Measurements from ENCODE around the gene RRM1. TPM values are rescaled to one million over a fixed set of nuclear protein-coding genes. Genes with fewer than 3 reads are reported as not detected.

The RRM1 gene
- total RNA-seq, 1 donor from 2014 or later: 28.9 TPM

DNA sequence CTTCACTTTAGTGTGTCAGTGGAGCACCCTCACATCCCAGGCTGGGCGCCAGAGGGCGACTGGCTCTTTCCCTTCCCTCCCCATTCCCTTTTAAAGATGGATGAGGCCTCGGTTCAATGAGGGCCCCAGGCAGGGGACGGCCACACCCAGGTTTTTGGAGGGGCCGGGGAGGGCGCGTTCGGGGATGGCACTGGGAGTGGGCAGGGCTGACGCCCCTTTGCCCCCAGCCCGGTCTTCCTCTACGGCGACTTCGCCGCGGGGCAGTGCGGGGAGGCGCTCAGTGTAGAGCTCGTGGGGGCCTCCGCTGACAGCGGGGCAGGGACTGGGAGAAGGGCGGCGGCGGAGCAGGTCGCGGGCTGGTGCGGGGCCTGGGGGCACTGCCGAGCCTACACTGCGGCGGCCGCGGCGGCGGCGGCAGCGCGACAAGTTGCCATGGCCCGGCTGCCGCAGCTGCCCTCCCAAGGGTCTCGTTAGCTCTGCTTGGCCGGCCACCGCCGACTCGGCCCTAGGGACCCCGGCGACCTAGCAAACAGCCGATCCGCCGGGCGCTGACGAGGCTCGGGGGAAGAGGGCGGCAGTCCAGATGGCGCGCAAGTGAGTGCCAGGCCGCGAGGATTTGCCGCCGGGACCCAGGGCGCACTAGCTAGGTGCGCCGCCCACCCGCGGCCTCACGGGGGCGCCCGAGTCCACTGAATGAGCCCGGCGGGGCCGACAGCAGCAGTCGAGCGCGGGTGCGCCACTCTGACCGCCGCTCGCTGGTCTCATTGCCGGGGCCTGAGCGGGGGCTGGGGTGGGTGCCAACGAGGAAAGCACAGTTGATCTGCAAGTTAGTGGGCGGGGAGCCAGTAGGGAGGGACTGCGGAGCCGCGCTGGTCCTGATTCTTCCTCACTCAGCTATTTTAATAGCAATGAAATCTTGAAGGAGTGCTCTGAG, 92.7 kb downstream of the RRM1 start:
- peak; percentile 95 for DNase-seq (ENCODE audit: low spot score)

Other genes with a start within 250 kb of the RRM1 start
- gene STIM1, start 239.1 kb upstream of the RRM1 start, total RNA-seq: 71.5 TPM

Measured in ureter (tissue), 1 donor.